IMR-90 (cell line): ENCODE measurements around the gene CDKN2A. TPM values are rescaled to one million over a fixed set of nuclear protein-coding genes. Genes with fewer than 3 reads are reported as not detected.
A peak's percentile ranks its signal among the peaks of the same experiment; 100 is the strongest.

Source experiments
- ATAC-seq: fragments of 200-7000 bp; cut with Tn5 transposase; 2 replicates; pipeline ENCODE4 v1.9.1; 2020; ENCODE audit warnings: low read depth, mild to moderate bottlenecking, moderate library complexity
- BruUV-seq: library from RNA; stranded (reverse); fragments of 400-500 nt; replicated peaks from 2 replicates; lab custom pipeline; 2021; lab: Mats Ljungman, UMichigan
- CTCF ChIA-PET: fragments of 300-600 bp; formaldehyde crosslinking; extraction: SDS; loops from one replicate; lab custom pipeline; 2021; ENCODE audit warnings: antibody characterized with exemption; lab: Yijun Ruan, JAX
- POLR2A ChIA-PET: fragments of 300-600 bp; sonication (Branson Sonifier 250); formaldehyde crosslinking; loops from one replicate; lab custom pipeline; 2022; ENCODE audit warnings: antibody characterized with exemption; ENCODE audit not compliant: unreplicated experiment; lab: Charles Lee
- DNase-seq: peaks from one replicate; pipeline ENCODE4 v3.0.0; 2013
- H2AFZ ChIP-seq: replicated peaks from 2 replicates; pipeline ENCODE3; 2013; ENCODE audit warnings: low read length, mild to moderate bottlenecking; ENCODE audit not compliant: poor library complexity
- H2AK5ac ChIP-seq: 2 replicates; pipeline ENCODE4 v1.6.1; 2013; ENCODE audit warnings: low read depth, low read length, inconsistent platforms
- H2AK9ac ChIP-seq: replicated peaks from 2 replicates; pipeline ENCODE3; 2013; ENCODE audit warnings: mild to moderate bottlenecking, low read depth, low read length, moderate library complexity; ENCODE audit not compliant: poor library complexity
- H2BK120ac ChIP-seq: 2 replicates; pipeline ENCODE4 v1.6.1; 2013; ENCODE audit warnings: low read depth, low read length, inconsistent platforms
- H2BK15ac ChIP-seq: 3 replicates; pipeline ENCODE4 v1.6.1; 2013; ENCODE audit warnings: low read depth, low read length, inconsistent platforms
- H2BK20ac ChIP-seq: 2 replicates; pipeline ENCODE4 v1.6.1; 2013; ENCODE audit warnings: low read depth, mild to moderate bottlenecking, inconsistent platforms, low read length, moderate library complexity
- H2BK5ac ChIP-seq: 2 replicates; pipeline ENCODE4 v1.6.1; 2013; ENCODE audit warnings: mild to moderate bottlenecking, low read depth, low read length, inconsistent platforms; ENCODE audit not compliant: poor library complexity, severe bottlenecking
- H3K14ac ChIP-seq: replicated peaks from 2 replicates; pipeline ENCODE4 v1.6.1; 2013; ENCODE audit warnings: low read depth, low read length, inconsistent platforms
- H3K18ac ChIP-seq: 2 replicates; pipeline ENCODE4 v1.6.1; 2013; ENCODE audit warnings: low read depth, low read length, control low read depth
- H3K23ac ChIP-seq: 2 replicates; pipeline ENCODE4 v1.6.1; 2013; ENCODE audit warnings: low read depth, low read length, inconsistent platforms
- H3K27ac ChIP-seq: 2 replicates; pipeline ENCODE4 v1.5.1; 2013; ENCODE audit warnings: mild to moderate bottlenecking, control low read depth, low read length; ENCODE audit not compliant: insufficient read depth
- H3K27me3 ChIP-seq: 2 replicates; pipeline ENCODE4 v1.6.1; 2013; ENCODE audit warnings: low read length; ENCODE audit not compliant: control insufficient read depth, insufficient read depth
- H3K36me3 ChIP-seq: 2 replicates; pipeline ENCODE4 v1.6.1; 2013; ENCODE audit warnings: low read length, mixed read lengths; ENCODE audit not compliant: control insufficient read depth, insufficient read depth
- H3K4ac ChIP-seq: 2 replicates; pipeline ENCODE4 v1.6.1; 2013; ENCODE audit warnings: low read depth, low read length, inconsistent platforms
- H3K4me1 ChIP-seq: 2 replicates; pipeline ENCODE4 v1.6.1; 2013; ENCODE audit warnings: low read length, mixed read lengths; ENCODE audit not compliant: control insufficient read depth, insufficient read depth
- H3K4me2 ChIP-seq: 2 replicates; pipeline ENCODE4 v1.6.1; 2013; ENCODE audit warnings: low read depth, mild to moderate bottlenecking, control low read depth, low read length, moderate library complexity
- H3K4me3 ChIP-seq: 2 replicates; pipeline ENCODE4 v1.5.1; 2013; ENCODE audit warnings: low read depth, mild to moderate bottlenecking, control low read depth, low read length, moderate library complexity; ENCODE audit not compliant: insufficient read depth
- H3K56ac ChIP-seq: 2 replicates; pipeline ENCODE4 v1.6.1; 2013; ENCODE audit warnings: low read length, inconsistent platforms; ENCODE audit not compliant: insufficient read depth; ENCODE audit errors: extremely low read depth
- H3K79me1 ChIP-seq, 2 experiments: 2 replicates each; pipeline ENCODE4 v1.6.1; 2013; ENCODE audit warnings: low read length in 2 of 2, inconsistent platforms in 1 of 2, low read depth in 1 of 2
- H3K9ac ChIP-seq: 2 replicates; pipeline ENCODE4 v1.6.1; 2013; ENCODE audit warnings: low read depth, low read length, control low read depth
- H3K9me1 ChIP-seq: 2 replicates; pipeline ENCODE4 v1.6.1; 2013; ENCODE audit warnings: low read length, inconsistent platforms; ENCODE audit not compliant: insufficient read depth
- H3K9me3 ChIP-seq: 2 replicates; pipeline ENCODE4 v1.6.1; 2013; ENCODE audit warnings: low read length; ENCODE audit not compliant: control insufficient read depth, insufficient read depth
- H4K20me1 ChIP-seq: 2 replicates; pipeline ENCODE4 v1.6.1; 2013; ENCODE audit warnings: low read length, inconsistent platforms; ENCODE audit not compliant: insufficient read depth
- H4K5ac ChIP-seq: 2 replicates; pipeline ENCODE4 v1.6.1; 2013; ENCODE audit warnings: mild to moderate bottlenecking, low read depth, low read length, control low read depth
- H4K8ac ChIP-seq, 2 experiments: 2 replicates each; pipeline ENCODE4 v1.6.1; 2013; ENCODE audit warnings: low read depth in 2 of 2, low read length in 2 of 2, control low read depth in 1 of 2, inconsistent platforms in 1 of 2
- H4K91ac ChIP-seq: 2 replicates; pipeline ENCODE4 v1.6.1; 2013; ENCODE audit warnings: low read depth, low read length, inconsistent platforms; ENCODE audit not compliant: insufficient read depth
- SMC3 ChIP-seq: fragments of 150-350 bp; IDR thresholded peaks from 2 replicates; pipeline ENCODE4 v1.6.1; 2016; ENCODE audit warnings: low read depth, mild to moderate bottlenecking, antibody characterized with exemption, low read length, moderate library complexity
- WGBS, 2 experiments: methylation state at CpG; one replicate each; pipeline versions ENCODE4 v1.1.5 to v1.1.7; 2013; ENCODE audit warnings: missing lambda C conversion rate in 2 of 2; ENCODE audit not compliant: insufficient read length in 1 of 2; ENCODE audit errors: extremely low coverage in 2 of 2; 5-methylcytosine and 5-hydroxymethylcytosine counted together
- dilution Hi-C: fragments of 300-500 bp; cut with HindIII; formaldehyde crosslinking; loops from one replicate; pipeline ENCODE4 v1.14.3; 2018; ENCODE audit warnings: low sequenced_read_pairs; ENCODE audit not compliant: unreplicated experiment
- in situ Hi-C: fragments of 300-500 bp; cut with MboI; formaldehyde crosslinking; loops from 3 replicates; pipeline ENCODE4 v1.14.3; 2019; ENCODE audit warnings: low sequenced_read_pairs, inconsistent platforms, mixed read lengths
- intact Hi-C: fragments of 100-400 bp; cut with micrococcal nuclease; formaldehyde crosslinking; loops from 2 replicates; pipeline ENCODE4 v1.10.0; 2022
- polyA plus RNA-seq, 3 experiments: library from polyadenylated mRNA; depleted of rRNA; stranded (reverse); fragments of >200 nt; gene quantifications; 2 replicates each; pipeline ENCODE4 v1.2.3, GENCODE V29; 2012; ENCODE audit warnings: low replicate concordance in 1 of 3
- total RNA-seq: library from RNA; depleted of rRNA; stranded (reverse); fragments of >200 nt; gene quantifications from 2 replicates; pipeline ENCODE4 v1.2.3, GENCODE V29; 2012
- TF ChIP-seq, protein P1 (sequence below): conservative IDR thresholded peaks from 2 replicates; pipeline ENCODE4 v1.5.1; 2012; ENCODE audit warnings: mild to moderate bottlenecking, low read depth, low read length, improper control_type of control experiment

CDKN2A gene
- total and polyA plus RNA-seq, 2 of the 4 experiments (the other 2 are of a cell fraction): 11.3 to 75.3 TPM

DNA sequence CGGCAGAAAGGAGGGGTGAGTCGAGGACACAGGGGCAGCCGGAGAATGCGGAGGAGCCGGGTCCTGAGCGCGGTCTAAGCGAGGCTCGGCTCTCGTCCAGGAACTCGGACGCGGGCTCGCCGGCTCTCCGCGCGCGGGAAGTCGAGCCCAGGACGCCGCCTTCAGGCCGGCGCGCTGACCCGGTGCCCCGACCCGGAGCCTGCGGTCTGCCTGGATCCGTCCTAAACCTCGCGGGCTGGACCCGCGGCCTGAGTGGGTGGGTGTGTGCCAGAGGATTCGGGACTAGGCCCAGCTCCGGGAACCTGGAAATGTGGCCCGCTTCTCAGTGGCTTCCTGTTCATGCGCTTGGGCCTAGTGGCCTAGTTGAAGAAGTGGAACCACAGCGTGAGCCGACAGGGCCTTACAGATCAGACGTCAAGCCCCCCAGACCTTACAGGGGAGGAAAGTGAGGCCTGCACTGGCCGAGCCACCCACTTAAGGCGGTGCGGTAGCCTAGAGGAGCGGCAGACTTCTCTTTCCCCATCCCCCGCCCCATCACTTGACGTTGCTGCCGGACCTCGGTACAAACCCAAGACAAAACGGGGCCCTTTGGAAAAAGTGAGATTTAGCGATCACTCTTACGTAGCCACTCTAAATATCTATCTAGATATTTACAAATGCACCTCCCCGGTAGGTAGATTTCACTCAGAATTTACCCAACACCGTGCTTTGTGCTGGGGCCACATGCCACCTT is 1.6 kb upstream of the CDKN2A start:
- Histone ChIP-seq H3K4me1 (peaks cover 7% of the 10 kb centered on the region), H3K4me3 (peak overlapping the region; percentile 77), H3K79me1 (peaks cover 20 to 26% of the 10 kb centered on the region in 2 experiments), H3K36me3 (no peaks in the 10 kb centered on the region), H3K27ac (peak overlapping the region; percentile 90), H3K23ac (peak overlapping the region; percentile 88), H3K9me1 (no peaks in the 10 kb centered on the region), H3K4ac (peak overlapping the region; percentile 93), H4K8ac (peak overlapping the region; percentile 68 to 88), H3K56ac (peak overlapping the region; percentile 95), H2BK120ac (peak overlapping the region; percentile 94), H2AK9ac (peak overlapping the region; percentile 91), H2BK20ac (peak overlapping the region; percentile 73), H3K9ac (peak overlapping the region; percentile 92), H4K91ac (peak overlapping the region; percentile 93), H3K14ac (peak overlapping the region; percentile 89), H4K5ac (peak overlapping the region; percentile 90), H2AFZ (peak overlapping the region; percentile 98), H3K4me2 (peak overlapping the region; percentile 96), H2BK15ac (peak overlapping the region; percentile 90; the same call in 2 of the 3 replicates), H2AK5ac (peak overlapping the region; percentile 71), H3K9me3 (no peaks in the 10 kb centered on the region), H2BK5ac (peak overlapping the region; percentile 79), H3K18ac (peak overlapping the region; percentile 66), H3K27me3 (no peaks in the 10 kb centered on the region), H4K20me1 (no peaks in the 10 kb centered on the region)
- DNase-seq: peak; percentile 55
- POLR2A ChIA-PET: no interaction called here
- WGBS, 2 experiments: 30% methylated on average over 12 of the region's 54 CpGs; no CpG with 5 or more reads in 1 of the 2 experiments
- TF ChIP-seq, protein P1, sequence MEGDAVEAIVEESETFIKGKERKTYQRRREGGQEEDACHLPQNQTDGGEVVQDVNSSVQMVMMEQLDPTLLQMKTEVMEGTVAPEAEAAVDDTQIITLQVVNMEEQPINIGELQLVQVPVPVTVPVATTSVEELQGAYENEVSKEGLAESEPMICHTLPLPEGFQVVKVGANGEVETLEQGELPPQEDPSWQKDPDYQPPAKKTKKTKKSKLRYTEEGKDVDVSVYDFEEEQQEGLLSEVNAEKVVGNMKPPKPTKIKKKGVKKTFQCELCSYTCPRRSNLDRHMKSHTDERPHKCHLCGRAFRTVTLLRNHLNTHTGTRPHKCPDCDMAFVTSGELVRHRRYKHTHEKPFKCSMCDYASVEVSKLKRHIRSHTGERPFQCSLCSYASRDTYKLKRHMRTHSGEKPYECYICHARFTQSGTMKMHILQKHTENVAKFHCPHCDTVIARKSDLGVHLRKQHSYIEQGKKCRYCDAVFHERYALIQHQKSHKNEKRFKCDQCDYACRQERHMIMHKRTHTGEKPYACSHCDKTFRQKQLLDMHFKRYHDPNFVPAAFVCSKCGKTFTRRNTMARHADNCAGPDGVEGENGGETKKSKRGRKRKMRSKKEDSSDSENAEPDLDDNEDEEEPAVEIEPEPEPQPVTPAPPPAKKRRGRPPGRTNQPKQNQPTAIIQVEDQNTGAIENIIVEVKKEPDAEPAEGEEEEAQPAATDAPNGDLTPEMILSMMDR: 0 out of 2 replicates have a peak, but pooled peaks have one; percentile 19
- no peak; the same call in 1 of the 2 replicates for TF ChIP-seq SMC3
- no TSS peak for BruUV-seq
- in situ Hi-C loops (loop anchor here (10.0 to 25.0 kb wide), 2 partner anchors 239 to 409 kb away; no protein-coding TSS in a partner anchor), dilution Hi-C loops (no loop called here), intact Hi-C loops (loop anchor here (1.0 to 10.0 kb wide), 3 partner anchors 182 to 441 kb away; no protein-coding TSS in a partner anchor)
- peak; percentile 35 for ATAC-seq
- CTCF ChIA-PET: interaction anchor here (1.8 kb wide), 2 partner anchors 13 to 248 kb away, joined by 9 to 10 read pairs; partner anchors contain the start of gene CDKN2B
